Measurements from ENCODE around the gene C3orf49. TPM values are rescaled to one million over a fixed set of nuclear protein-coding genes. Genes with fewer than 3 reads are reported as not detected.

The C3orf49 gene
- not detected for total RNA-seq
- long read RNA-seq, donor 1, partial matches to known transcripts, result 0 of 1 reads
- long read RNA-seq, donor 1, other reads (novel, unspliced or antisense), result 1 of 1 reads
- long read RNA-seq, donor 2, partial matches to known transcripts, result 0 of 1 reads
- long read RNA-seq, donor 2, other reads (novel, unspliced or antisense), result 1 of 1 reads

DNA sequence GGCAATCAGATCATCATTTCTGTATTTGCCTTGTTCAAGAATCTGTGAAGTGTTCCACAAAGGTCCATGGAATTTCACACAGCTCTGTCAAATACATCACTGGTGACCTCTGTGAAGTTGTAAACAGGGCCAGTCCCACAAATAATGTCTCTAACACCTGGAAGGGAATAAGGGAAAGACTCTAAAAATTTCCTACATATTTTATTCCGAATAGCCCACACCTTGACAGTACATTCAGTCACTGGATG, at the start of gene C3orf49:
TSS of gene C3orf49 (plus strand) at position 149 of the 248 bp plus-strand sequence. CDS start 173 bp downstream, outside the sequence.
- TF ChIP-seq, protein P1, sequence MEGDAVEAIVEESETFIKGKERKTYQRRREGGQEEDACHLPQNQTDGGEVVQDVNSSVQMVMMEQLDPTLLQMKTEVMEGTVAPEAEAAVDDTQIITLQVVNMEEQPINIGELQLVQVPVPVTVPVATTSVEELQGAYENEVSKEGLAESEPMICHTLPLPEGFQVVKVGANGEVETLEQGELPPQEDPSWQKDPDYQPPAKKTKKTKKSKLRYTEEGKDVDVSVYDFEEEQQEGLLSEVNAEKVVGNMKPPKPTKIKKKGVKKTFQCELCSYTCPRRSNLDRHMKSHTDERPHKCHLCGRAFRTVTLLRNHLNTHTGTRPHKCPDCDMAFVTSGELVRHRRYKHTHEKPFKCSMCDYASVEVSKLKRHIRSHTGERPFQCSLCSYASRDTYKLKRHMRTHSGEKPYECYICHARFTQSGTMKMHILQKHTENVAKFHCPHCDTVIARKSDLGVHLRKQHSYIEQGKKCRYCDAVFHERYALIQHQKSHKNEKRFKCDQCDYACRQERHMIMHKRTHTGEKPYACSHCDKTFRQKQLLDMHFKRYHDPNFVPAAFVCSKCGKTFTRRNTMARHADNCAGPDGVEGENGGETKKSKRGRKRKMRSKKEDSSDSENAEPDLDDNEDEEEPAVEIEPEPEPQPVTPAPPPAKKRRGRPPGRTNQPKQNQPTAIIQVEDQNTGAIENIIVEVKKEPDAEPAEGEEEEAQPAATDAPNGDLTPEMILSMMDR (IDR thresholded peaks at IDR 0.05), result no peak
- Histone ChIP-seq H3K4me3 (no peak within 1 kb of the TSS), H3K4me1 (ENCODE audit: low read depth) (peaks cover 6% of the 10 kb centered on the region), H3K9me3 (no peaks in the 10 kb centered on the region), H3K36me3 (ENCODE audit: low read depth) (no peaks in the 10 kb centered on the region)
- intact Hi-C loops (cut with DNase I, micrococcal nuclease), result loop anchor here in 1 of 2 donors (5.0 kb wide), 1 partner anchor 467 kb away; no protein-coding TSS in a partner anchor
- ATAC-seq, result no peak
- no peak for DNase-seq

DNA sequence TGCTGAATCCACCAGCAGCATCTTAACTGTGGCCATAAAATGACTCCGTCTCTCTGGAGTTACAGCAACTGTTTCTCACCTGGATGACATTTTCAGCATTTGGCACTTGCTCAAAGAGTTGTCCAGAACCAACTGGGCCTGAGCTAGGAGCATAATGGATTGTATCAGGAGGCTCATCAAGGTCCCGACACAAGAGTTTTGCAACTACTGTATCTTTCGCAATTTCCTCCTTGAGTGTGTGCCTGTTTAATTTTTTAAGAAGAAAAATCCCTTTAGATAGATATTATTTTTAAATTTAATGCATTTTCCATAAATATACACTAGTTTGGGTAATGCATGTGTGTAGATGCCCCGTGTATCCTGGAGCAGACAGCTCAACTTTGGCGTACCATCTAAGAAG, 44.3 kb upstream of the C3orf49 start:
- H3K36me3 ChIP-seq (ENCODE audit: low read depth), result no peaks in the 10 kb centered on the region
- H3K4me3 ChIP-seq, result no peak overlapping the region
- no peak for DNase-seq
- TF ChIP-seq, protein P1 (IDR thresholded peaks at IDR 0.05), result no peak
- ATAC-seq, result no peak
- H3K4me1 ChIP-seq (ENCODE audit: low read depth), result no peaks in the 10 kb centered on the region
- H3K9me3 ChIP-seq, result no peaks in the 10 kb centered on the region
- intact Hi-C loops (cut with DNase I, micrococcal nuclease), result no loop called here

- no peak overlapping the region for H3K4me3 ChIP-seq
- DNase-seq (no peak), ATAC-seq (no peak)
- no peaks in the 10 kb centered on the region for H3K4me1 ChIP-seq (ENCODE audit: low read depth)
- TF ChIP-seq, protein P1 (IDR thresholded peaks at IDR 0.05), result no peak
- intact Hi-C loops (cut with DNase I, micrococcal nuclease), result no loop called here
- no peaks in the 10 kb centered on the region for H3K9me3 ChIP-seq
- H3K36me3 ChIP-seq (ENCODE audit: low read depth), result no peaks in the 10 kb centered on the region
Observed at GRCh38 chr3:63779227-63779626, 39.9 kb upstream of the C3orf49 start.

DNA sequence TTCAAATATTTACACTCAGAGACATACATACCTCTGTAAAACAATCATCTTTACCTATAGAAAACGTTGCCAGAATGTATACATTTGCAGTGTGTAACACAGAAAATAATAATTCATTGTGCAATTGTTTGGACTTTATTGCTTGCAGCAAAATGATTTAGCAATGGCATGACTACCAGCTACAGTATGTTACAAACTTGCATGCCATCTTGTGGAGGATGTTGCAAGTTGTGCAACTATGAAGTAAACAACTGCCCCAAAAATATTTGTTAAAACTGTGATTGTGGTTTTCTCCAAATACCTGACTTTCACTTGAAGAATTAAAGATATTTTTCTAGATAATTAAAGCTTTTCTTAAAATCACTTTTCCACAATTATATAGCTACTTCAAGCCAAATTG, 27.1 kb upstream of the C3orf49 start:
- no peak for ATAC-seq
- TF ChIP-seq, protein P1 (IDR thresholded peaks at IDR 0.05), result no peak
- H3K4me3 ChIP-seq, result no peak overlapping the region
- no peaks in the 10 kb centered on the region for H3K4me1 ChIP-seq (ENCODE audit: low read depth)
- peak in 1 of 3 donors; percentile 16 for DNase-seq
- H3K36me3 ChIP-seq (ENCODE audit: low read depth), result no peaks in the 10 kb centered on the region
- intact Hi-C loops (cut with DNase I, micrococcal nuclease), result loop anchor here in 1 of 2 donors (10.0 kb wide), 1 partner anchor 437 kb away; no protein-coding TSS in a partner anchor
- H3K9me3 ChIP-seq, result no peaks in the 10 kb centered on the region

DNA sequence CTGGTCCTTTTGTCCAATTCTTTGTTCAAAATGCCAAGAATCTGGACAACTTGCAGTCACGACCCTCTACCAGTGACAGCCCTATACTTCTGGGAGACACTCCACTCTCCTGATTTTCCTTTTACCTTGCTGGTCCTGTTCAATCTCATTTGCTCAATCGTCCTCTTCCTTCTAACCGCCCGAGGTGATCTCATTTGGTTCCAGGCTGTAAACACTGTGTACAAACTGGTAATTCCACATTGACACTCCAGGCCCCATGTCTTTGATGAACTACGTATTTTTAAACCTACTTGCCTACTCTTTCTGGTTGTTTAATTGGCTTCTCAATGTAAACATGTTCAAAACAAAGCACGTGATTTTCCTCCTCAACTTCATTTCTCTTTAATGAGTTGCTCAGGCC, 23.7 kb upstream of the C3orf49 start:
- TF ChIP-seq, protein P1 (IDR thresholded peaks at IDR 0.05), result no peak
- H3K4me1 ChIP-seq (ENCODE audit: low read depth), result no peaks in the 10 kb centered on the region
- no peak overlapping the region for H3K4me3 ChIP-seq
- no peaks in the 10 kb centered on the region for H3K9me3 ChIP-seq
- intact Hi-C loops (cut with DNase I, micrococcal nuclease), result loop anchor here in 1 of 2 donors (10.0 kb wide), 1 partner anchor 441 kb away; no protein-coding TSS in a partner anchor
- no peaks in the 10 kb centered on the region for H3K36me3 ChIP-seq (ENCODE audit: low read depth)
- ATAC-seq, result peak; percentile 60
- peak in 1 of 3 donors; percentile 3 for DNase-seq

GRCh38 chr3:63798544-63798943, 20.6 kb upstream of the C3orf49 start:
- H3K4me3 ChIP-seq, result no peak overlapping the region
- H3K4me1 ChIP-seq (ENCODE audit: low read depth), result no peaks in the 10 kb centered on the region
- no peak for ATAC-seq
- no peaks in the 10 kb centered on the region for H3K36me3 ChIP-seq (ENCODE audit: low read depth)
- DNase-seq, result no peak
- TF ChIP-seq, protein P1 (IDR thresholded peaks at IDR 0.05), result no peak
- no peaks in the 10 kb centered on the region for H3K9me3 ChIP-seq
- intact Hi-C loops (cut with DNase I, micrococcal nuclease), result loop anchor here in 1 of 2 donors (10.0 kb wide), 1 partner anchor 444 kb away; no protein-coding TSS in a partner anchor

All from mucosa of descending colon (tissue), 3 donors.